WTC11 (cell line): Measurements from ENCODE around the gene CPXM2. TPM values are rescaled to one million over a fixed set of nuclear protein-coding genes. Genes with fewer than 3 reads are reported as not detected.

Experiments used
- ATAC-seq: fragments of 200-7000 bp; cut with Tn5 transposase; 2 replicates; pipeline ENCODE4 v1.10.0; 2021; ENCODE audit warnings: mild to moderate bottlenecking, moderate library complexity
- CTCF ChIA-PET: fragments of 300-600 bp; sonication (Branson Sonifier 250); formaldehyde crosslinking; loops from one replicate; lab custom pipeline; 2021; ENCODE audit warnings: antibody characterized with exemption; lab: Charles Lee
- POLR2A ChIA-PET: fragments of 350-600 bp; sonication (Branson Sonifier 250); formaldehyde crosslinking; loops from one replicate; lab custom pipeline; 2021; ENCODE audit warnings: antibody characterized with exemption; lab: Charles Lee
- DNase-seq: peaks from one replicate; pipeline ENCODE4 v3.0.0; 2021; ENCODE audit warnings: low spot score
- H3K27ac Mint-ChIP-seq: 2 replicates; pipeline ENCODE4 v1.8.0; 2021; ENCODE audit warnings: mixed read lengths
- H3K27me3 Mint-ChIP-seq: 2 replicates; pipeline ENCODE4 v1.8.0; 2021; ENCODE audit warnings: low read depth, mild to moderate bottlenecking, moderate library complexity, mixed read lengths
- H3K36me3 Mint-ChIP-seq: 2 replicates; pipeline ENCODE4 v1.8.0; 2021; ENCODE audit warnings: mixed read lengths
- H3K4me1 Mint-ChIP-seq: 2 replicates; pipeline ENCODE4 v1.8.0; 2022; ENCODE audit warnings: mixed read lengths
- H3K4me3 Mint-ChIP-seq: 2 replicates; pipeline ENCODE4 v1.8.0; 2021; ENCODE audit warnings: mild to moderate bottlenecking, moderate library complexity, mixed read lengths
- H3K9me3 Mint-ChIP-seq: 2 replicates; pipeline ENCODE4 v1.8.0; 2021; ENCODE audit warnings: mixed read lengths
- AFF4 ChIP-seq: sonication (generic); formaldehyde crosslinking; IDR thresholded peaks from 2 replicates; pipeline ENCODE4 v1.8.1; 2023; ENCODE audit warnings: mild to moderate bottlenecking, missing genetic modification reagents, borderline replicate concordance
- ARID4B ChIP-seq: sonication (generic); formaldehyde crosslinking; IDR thresholded peaks from 2 replicates; pipeline ENCODE4 v1.8.0; 2023; ENCODE audit warnings: missing genetic modification reagents, mild to moderate bottlenecking, borderline replicate concordance
- ATF1 ChIP-seq: sonication (generic); formaldehyde crosslinking; IDR thresholded peaks from 2 replicates; pipeline ENCODE4 v1.8.1; 2023; ENCODE audit warnings: mild to moderate bottlenecking, moderate library complexity, missing genetic modification reagents
- CBFB ChIP-seq: sonication (generic); formaldehyde crosslinking; IDR thresholded peaks from 2 replicates; pipeline ENCODE4 v1.8.1; 2022; ENCODE audit warnings: mild to moderate bottlenecking, low read depth, missing genetic modification reagents
- CTCF ChIP-seq: fragments of 200-600 bp; IDR thresholded peaks from 2 replicates; pipeline ENCODE4 v1.8.0; 2022; ENCODE audit warnings: antibody characterized with exemption
- E2F4 ChIP-seq: sonication (generic); formaldehyde crosslinking; IDR thresholded peaks from 2 replicates; pipeline ENCODE4 v1.8.1; 2022; ENCODE audit warnings: low read depth, mild to moderate bottlenecking, moderate library complexity, missing genetic modification reagents, borderline replicate concordance
- E2F5 ChIP-seq: sonication (generic); formaldehyde crosslinking; IDR thresholded peaks from 2 replicates; pipeline ENCODE4 v1.8.1; 2022; ENCODE audit warnings: mild to moderate bottlenecking, moderate library complexity, missing genetic modification reagents
- MAX ChIP-seq: sonication (generic); formaldehyde crosslinking; IDR thresholded peaks from 2 replicates; pipeline ENCODE4 v1.8.0; 2022; ENCODE audit warnings: mild to moderate bottlenecking, missing genetic modification reagents
- NR1H2 ChIP-seq: sonication (generic); formaldehyde crosslinking; IDR thresholded peaks from 2 replicates; pipeline ENCODE4 v1.9.0; 2021; ENCODE audit warnings: mild to moderate bottlenecking, moderate library complexity, missing genetic modification reagents
- RELA ChIP-seq: sonication (generic); formaldehyde crosslinking; IDR thresholded peaks from 2 replicates; pipeline ENCODE4 v1.8.1; 2022; ENCODE audit warnings: missing genetic modification reagents, mild to moderate bottlenecking, borderline replicate concordance
- SMAD3 ChIP-seq: sonication (generic); formaldehyde crosslinking; IDR thresholded peaks from 2 replicates; pipeline ENCODE4 v1.8.0; 2022; ENCODE audit warnings: missing genetic modification reagents, mild to moderate bottlenecking, borderline replicate concordance
- TEAD4 ChIP-seq: sonication (generic); formaldehyde crosslinking; IDR thresholded peaks from 2 replicates; pipeline ENCODE4 v1.8.0; 2022; ENCODE audit warnings: mild to moderate bottlenecking, missing genetic modification reagents
- ZBTB43 ChIP-seq: sonication (generic); formaldehyde crosslinking; IDR thresholded peaks from 2 replicates; pipeline ENCODE4 v1.8.1; 2023; ENCODE audit warnings: mild to moderate bottlenecking, missing genetic modification reagents
- ZNF232 ChIP-seq: sonication (generic); formaldehyde crosslinking; IDR thresholded peaks from 2 replicates; pipeline ENCODE4 v1.8.0; 2022; ENCODE audit warnings: mild to moderate bottlenecking, missing genetic modification reagents
- ZNF425 ChIP-seq: fragments of 250-450 bp; sonication (Bioruptor Pico); conservative IDR thresholded peaks from 2 replicates; pipeline ENCODE4 v1.9.0; 2021; ENCODE audit warnings: mild to moderate bottlenecking
- ZSCAN18 ChIP-seq: fragments of 250-450 bp; sonication (Bioruptor Pico); IDR thresholded peaks from 2 replicates; pipeline ENCODE4 v2.1.2; 2022; ENCODE audit warnings: mild to moderate bottlenecking, moderate library complexity
- total RNA-seq: library from RNA; stranded (reverse); gene quantifications from 3 replicates; pipeline ENCODE4 v1.2.3, GENCODE V29; 2021

The CPXM2 gene
- total RNA-seq, 1 experiment from 2014 or later: 3.4 TPM

GRCh38 chr10:123909866-123910265, 18.3 kb upstream of the CPXM2 start:
- Mint-ChIP-seq H3K36me3 (no peaks in the 10 kb centered on the region), H3K9me3 (peaks cover 6% of the 10 kb centered on the region), H3K4me3 (no peak overlapping the region), H3K27me3 (no peaks in the 10 kb centered on the region; the same call in none of the 2 replicates), H3K4me1 (peaks cover 30% of the 10 kb centered on the region), H3K27ac (no peak overlapping the region)
- CTCF ChIA-PET: no interaction called here
- ATAC-seq: no peak
- no peak for DNase-seq
- POLR2A ChIA-PET: no interaction called here
- TF ChIP-seq AFF4 (no peak), ZNF232 (CRISPR knock-in tag) (no peak), SMAD3 (no peak), CTCF (no peak), ARID4B (CRISPR knock-in tag) (no peak), E2F5 (CRISPR knock-in tag) (no peak), TEAD4 (CRISPR knock-in tag) (no peak), ZSCAN18 (CRISPR knock-in tag) (no peak), ATF1 (no peak), ZNF425 (CRISPR knock-in tag) (no peak), E2F4 (CRISPR knock-in tag) (no peak), MAX (CRISPR knock-in tag) (no peak), RELA (CRISPR knock-in tag) (no peak), NR1H2 (no peak), ZBTB43 (no peak), CBFB (CRISPR knock-in tag) (no peak)
